ENCODE data around the gene HLA-DRA.

HLA-DRA gene

DNA sequence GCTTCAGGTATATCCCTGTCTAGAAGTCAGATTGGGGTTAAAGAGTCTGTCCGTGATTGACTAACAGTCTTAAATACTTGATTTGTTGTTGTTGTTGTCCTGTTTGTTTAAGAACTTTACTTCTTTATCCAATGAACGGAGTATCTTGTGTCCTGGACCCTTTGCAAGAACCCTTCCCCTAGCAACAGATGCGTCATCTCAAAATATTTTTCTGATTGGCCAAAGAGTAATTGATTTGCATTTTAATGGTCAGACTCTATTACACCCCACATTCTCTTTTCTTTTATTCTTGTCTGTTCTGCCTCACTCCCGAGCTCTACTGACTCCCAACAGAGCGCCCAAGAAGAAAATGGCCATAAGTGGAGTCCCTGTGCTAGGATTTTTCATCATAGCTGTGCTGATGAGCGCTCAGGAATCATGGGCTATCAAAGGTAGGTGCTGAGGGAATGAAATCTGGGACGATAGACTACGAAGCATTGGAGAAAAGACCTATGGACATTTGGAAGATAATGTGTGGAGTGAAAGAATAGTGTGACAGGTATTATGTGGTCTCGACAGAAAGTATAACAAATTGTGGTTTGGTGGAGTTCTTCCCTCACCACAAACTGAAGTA, at the start of gene HLA-DRA:
HLA-DRA (plus strand) TSS at position 286 of the 613 bp plus-strand sequence; CDS start at position 350, 64 bp downstream.
- DNase-seq = no peak

DNA sequence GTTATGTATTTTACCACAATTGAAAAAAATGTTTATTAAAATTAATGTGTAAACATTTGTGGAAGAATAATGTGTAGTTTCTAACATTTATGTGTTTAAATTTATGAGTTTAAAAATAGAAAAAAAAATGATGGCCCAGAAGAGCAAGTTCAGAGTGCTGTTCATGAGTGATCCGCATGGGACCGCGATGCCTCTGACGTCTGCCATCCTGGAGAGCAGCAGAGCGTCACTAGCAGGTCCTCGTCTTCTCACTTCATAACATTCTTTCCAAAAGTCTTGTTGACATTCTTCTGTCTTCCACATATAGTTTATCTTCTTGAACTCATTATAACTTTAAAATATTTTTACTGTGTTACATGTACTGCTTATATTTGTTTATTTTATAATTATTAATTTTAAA, 48.2 kb upstream of the HLA-DRA start:
- DNase-seq = no peak

DNA sequence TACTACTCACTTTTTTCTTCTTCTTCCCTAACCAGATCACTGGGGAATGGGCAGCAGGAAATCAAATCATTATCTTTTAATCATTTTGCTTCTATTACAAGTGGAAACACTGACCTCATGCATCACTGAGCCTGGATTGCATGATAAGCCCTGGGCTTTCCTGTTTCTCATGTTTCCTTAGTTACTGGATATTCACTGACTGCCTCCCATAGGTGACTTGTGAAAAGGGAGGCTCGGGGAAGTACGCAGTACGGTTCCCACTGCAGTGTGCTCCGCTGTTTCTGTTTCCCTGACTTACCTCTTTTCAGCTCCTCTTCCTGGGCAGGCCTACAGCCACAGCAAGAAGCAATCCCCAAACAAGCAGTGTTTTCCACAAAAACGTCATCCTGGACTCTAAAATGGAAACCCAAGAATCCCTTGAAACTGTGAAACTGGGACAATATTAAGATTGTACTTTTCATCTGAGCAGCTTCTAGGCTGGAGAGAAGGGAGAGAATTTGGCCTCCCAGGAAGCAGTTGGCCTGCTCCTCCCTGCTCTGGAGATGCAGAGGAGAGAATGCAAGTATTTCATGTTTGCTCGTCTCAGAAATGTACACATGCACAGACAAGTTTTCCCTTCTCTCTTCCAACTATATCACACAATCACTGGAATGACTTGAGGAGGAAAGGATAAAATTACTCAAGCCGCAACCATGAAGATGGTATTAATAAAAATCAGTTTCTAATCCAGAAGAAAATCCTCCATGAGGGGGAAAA, 45.8 kb upstream of the HLA-DRA start:
- DNase-seq = no peak

DNA sequence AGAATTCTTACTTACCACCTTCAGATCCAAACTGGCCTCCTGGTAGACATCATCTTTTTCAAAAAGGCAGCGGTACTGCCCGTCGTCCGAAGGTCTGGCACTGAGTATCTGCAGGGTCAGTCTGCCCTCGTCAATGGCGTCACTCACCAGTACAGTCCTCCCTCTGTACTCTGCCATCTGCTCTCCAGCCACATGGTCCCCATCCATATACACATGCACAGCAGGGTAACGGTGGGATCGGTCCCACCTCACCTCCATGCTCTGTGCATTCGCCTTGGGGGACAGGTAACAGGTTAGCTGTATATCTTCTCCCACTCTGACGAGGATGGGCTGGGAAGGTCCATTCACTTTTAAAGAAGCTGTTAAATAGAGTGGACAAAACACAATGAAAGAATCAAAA, 43.7 kb upstream of the HLA-DRA start:
- no peak for DNase-seq

DNA sequence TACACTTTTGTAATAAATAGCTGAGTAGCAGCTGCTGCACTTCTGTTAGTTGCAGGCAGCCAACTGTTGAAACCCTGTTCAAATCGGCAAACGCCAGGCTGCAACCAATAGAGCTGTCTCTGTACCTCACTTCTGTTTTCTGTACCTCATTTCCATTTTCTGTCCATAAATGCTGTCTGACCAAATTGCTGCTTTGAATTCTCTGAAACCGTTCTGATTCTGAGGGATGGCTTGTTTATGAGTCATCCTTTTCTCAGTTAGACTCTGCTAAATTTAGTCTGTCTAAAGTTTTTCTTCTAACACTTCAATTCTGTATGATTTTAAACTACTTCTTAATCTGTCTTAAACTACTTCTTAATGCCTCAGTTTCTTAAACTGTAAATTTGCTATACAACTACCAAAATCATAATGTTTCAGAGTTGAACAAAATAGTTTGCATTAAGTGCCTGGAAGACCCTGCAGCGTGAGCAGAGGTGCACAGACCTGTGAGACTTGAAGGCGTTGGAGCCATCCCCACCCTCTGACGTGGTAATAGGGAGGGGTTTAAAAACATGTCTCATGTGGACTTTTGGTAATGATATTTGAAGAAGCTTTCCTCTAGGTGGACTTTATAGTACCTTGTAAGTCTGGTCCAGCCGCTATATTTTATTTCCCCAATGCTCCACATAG, 42.3 kb upstream of the HLA-DRA start:
- DNase-seq = no peak

DNA sequence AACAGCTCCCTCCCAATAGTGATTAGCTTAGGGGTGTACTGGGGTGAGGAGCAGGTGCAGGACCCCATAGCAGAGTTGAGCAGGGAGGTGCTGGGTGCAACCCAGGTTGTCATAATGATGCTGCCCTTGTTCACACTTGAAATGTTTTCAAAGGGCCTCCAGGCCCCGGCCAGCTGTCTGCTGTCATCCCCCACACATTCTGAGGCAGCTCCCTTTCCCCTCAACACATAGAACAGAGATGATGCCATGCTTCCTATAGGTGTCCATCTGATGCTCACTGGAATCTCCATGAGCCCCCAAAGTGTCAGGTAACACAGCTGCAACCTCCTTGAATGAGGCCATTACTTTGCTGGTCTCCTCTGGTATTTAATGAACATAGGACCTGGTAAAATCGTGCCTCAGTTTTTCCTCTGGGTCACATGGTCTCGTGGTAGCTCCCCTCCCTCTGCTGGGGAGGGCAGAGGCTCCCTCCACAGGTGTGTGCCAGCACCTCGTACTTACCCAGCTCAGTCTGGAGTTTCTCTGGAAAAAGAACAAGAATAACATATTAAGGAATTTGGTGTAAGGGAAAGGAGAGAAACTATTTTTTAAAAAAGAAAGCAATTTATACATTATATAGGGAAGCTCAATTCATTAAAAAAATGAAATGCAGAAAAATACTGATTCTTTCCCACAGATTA, 38.3 kb upstream of the HLA-DRA start:
- no peak for DNase-seq

DNA sequence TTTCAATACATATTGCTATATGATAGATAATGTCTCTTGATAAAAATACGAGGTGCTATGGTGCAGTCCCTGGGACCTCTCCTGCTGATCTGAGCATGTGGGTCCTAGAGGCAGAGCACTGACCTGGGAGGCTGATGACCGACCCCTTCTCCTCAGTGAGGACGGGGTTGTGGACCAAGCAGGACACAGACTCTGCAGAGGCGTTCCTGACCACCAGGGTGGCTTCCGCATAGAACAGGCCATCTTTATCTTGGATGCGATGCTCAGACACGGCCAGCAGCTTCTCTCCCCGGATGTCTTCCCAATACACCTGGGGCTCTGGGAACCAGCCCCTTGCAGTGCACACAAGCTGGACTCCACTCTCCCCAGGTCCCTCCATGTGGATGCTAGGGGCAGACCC, 36.9 kb upstream of the HLA-DRA start:
- DNase-seq = no peak

DNA sequence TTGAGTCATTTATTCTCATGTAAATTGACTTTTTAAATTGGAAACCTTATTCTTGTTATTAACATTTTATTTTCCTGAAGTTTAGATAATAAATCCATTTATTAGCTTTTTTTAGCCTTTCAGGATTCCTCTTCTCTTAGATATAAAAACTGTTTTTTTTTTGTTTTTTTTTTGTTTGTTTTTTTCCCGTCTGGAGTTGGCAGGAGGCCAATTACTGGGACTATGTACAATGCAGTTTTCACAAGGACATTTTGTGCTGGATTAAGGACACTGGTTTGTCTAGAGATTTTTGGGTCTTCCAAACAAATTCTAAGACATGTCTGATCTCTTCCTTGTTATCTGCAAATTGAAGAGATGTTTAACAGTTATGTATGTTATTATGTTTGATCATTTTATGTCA, 34.0 kb upstream of the HLA-DRA start:
- DNase-seq = no peak

DNA sequence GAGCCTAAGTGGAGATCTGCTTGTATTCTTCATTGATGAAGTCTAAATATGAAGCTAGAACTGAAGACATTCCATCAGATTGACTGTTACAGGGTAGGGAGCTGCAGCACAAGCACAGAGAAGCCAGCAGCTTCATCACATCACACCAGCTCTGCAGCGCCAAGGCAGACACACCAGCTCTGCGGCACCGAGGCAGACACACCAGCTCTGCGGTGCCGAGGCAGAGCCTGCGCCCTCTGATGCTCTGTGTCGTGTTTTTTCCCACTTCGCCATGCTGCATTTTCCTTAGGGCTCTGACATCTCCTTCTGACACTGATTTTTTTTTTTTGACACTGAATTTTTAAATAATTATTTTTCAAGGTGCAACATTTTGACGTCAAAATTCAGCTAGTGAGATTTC, 33.5 kb upstream of the HLA-DRA start:
- DNase-seq = no peak

DNA sequence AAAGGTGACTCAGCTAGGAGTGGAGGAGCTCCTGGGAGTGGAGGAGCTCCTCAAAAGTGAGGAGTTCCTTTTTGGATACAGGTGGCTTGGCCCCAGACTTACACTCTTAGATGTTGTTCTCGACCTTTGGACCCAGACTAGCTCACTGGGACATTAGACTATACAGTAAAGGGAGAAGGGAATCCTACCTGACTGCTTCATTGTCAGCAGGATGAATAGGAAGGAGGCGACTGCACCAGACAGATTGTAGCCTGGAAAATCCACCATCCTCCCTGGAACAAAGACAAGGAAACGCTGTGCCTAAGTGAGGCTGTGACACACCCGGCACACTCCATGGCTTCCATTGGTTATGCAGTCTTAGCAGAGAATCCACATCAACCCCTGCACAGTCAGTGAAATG, 32.8 kb upstream of the HLA-DRA start, which contains the start of gene BTNL2:
BTNL2 (minus strand) TSS at position 325 of the 400 bp plus-strand sequence; CDS start at position 267, 58 bp downstream.
- no peak for DNase-seq

DNA sequence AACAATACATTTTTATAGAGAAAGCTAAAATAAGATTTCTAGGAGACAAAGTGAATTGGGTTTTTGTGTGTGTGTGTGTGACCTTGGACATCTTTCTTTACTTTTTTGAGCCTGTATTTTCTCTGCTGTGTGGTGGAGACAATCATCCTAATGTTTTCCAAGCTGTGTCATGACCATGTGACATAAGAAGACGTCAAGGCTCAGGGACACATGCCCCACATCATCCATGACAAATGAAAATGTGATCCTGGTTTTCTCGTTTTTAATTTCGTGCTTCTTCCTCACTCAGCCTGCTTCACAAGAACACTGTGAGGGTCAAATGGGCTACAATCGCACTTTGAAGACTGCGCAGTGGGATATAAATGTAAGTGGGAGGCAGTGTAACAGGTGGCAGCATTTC, 28.8 kb upstream of the HLA-DRA start:
- no peak for DNase-seq

DNA sequence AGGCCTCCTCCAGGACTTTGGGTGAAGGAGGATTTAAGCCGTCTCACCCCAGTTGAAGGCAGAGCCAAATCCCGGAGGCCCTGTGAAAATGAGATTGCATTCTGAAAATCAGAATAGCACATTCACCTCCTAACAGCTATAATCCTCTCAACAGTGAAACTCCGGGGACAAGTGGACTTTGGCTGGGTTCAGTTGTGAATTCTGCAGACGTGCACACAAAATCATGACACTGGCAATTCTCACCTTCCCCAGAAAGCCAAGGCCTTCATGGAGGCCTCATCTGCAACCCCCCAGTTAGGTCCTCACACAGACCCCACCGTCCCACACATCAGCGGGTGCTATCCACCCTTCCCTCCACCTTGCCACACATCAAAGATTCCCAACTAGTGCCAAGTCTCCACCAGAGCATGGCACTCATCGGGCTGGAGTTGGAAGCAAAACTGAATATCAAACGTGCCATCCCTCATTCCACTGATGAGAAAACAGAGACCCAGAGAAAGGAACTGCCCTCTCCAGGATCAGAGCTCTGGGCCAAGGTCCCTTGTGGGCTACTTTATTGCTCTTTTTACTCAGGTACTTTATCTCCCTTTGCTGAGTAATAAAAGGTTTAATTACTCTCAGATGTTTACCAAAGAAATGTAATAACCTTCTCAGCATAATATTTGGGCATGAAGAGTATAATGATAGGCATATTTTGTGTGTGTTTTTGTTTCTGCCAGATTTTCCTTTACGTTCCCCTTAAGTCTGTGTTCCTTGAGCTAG, 27.9 kb upstream of the HLA-DRA start:
- DNase-seq = no peak

DNA sequence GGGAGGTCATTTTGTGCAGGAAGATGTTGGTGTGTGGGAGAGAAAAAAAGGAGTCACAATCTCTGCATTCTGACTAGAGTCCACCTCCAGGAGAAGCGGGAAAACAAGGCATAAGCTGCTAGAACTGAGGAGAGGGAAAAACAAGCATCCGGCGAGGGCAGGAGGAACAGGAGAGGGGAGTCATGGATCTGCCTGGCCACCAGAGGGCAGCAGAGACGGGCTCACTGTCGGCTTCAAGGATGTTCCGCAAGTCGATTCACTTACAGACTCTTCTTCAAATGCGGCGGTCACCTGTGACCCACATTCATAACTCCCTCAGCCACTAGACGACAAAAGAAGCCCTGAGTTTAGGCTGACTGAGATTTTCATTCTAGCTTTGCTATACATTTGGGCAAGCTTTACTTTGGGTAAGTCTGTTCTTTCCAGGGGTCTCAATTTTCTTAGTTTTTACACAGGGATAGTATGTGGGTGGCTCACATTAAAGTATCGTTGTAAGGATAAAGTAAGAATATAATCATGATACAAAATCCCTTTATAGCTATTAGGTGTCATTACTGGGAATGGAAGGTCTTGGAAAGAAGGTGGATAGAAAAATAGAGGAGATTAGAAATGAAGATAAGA, 26.1 kb upstream of the HLA-DRA start:
- DNase-seq = peak; percentile 43

DNA sequence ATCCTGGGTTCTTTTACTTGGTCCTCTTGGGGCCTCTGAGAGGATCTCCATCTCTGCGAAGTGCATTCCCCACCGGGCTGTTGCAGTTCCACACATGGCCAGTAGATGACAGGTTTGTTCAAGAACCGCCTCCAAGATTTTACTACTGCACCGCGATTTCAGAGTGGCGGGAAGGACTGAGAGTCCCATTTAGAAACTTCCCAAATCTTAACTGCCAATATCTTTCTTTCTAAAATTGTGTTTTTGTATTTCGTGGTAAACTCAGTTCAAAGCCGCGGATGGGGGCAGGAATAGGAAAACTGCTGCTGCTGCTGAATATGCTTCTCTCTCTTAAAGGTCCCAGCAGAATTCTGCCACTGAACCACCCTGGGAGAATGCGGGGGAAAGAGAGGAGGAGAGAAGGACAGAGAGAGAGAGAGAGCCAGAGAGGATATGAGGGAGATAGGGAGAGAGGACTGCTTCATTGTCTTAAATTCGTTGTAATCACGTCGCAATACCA, 24.1 kb upstream of the HLA-DRA start:
- peak; percentile 33 for DNase-seq

DNA sequence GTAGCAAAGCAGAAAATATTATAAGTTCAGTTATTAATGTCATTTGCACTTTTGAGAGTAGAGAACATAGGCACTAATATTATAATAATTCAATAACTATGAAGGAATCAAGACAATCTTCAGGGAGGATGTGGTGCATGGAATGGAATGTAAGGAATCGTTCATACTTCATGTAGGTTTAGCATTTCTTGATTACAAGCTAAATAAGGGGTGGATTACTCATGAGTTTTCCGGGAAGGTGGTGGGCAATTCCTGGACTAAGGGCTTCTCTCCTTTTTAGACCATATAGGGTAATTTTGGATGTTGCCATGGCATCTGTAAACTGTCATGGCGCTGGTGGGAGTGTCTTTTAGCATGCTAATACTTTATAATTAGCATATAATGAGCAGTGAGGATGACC, 23.7 kb upstream of the HLA-DRA start:
- DNase-seq = no peak

DNA sequence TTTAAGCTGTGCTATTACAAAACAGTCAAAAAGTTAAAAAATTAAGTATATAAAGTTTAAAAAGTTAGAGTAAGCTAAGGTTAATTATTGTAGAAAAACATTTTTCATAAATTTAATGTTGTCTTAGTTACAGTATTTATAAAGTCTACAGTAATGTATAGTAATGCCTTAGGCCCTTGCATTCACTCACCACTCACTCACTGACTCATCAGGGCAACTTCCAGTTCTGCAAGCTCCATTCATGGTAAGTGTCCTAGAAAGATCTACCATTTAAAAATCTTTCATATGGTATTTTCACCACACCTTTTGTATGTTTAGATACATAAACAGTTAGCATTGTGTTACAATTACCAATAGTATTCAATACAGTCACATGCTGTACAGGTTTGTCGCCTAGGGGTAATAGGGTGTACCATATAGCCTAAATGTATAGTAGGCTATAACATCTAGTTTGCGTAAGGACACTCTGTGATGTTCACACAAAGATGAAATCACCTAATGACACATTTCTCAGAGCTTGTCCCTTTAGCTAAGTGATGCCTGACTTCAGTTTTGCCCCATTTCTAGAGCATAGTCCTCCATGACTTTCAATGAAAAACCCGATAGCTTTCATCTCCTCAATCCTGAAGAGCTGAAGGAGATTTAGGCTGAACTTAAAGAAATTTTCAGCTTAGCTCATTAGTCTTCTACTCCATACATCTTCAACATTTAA, 14.9 kb upstream of the HLA-DRA start:
- DNase-seq = no peak

DNA sequence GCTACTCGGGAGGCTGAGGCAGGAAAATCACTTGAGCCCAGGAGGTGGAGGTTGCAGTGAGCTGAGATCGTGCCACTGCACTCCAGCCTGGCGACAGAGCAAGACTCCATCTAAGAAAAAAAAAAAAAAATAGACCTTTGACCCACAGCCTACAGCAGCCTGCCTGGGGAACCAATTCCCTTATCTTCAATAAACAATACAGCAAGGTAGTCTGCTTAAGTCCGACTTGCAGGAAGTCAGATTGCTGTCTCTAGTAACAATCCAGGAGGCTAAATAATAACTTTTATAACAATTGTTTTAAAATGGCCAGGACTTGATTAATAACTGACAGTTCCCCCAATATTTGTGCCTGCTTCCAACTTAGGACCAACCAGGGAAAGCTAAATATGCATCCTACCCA, 13.3 kb upstream of the HLA-DRA start:
- DNase-seq = no peak

DNA sequence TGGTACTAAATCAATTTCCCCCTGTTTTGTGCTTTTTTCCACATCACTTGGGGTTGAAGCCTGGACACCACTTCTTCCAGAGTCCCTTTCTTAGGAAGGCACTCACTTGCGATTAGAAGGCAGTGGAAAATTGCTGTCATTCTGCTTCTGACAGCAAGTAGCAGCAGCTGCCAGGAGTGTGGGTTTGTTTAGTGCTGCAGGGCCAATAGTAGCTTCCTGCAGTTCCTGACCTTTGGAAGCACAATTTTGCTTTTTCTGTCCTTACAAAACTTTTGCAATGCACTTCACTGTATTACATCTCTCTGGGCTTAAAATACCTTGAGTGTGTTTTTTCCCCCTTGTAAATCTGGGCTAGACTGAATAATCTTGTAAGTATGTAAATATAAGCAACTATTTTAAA, 12.5 kb upstream of the HLA-DRA start:
- no peak for DNase-seq

DNA sequence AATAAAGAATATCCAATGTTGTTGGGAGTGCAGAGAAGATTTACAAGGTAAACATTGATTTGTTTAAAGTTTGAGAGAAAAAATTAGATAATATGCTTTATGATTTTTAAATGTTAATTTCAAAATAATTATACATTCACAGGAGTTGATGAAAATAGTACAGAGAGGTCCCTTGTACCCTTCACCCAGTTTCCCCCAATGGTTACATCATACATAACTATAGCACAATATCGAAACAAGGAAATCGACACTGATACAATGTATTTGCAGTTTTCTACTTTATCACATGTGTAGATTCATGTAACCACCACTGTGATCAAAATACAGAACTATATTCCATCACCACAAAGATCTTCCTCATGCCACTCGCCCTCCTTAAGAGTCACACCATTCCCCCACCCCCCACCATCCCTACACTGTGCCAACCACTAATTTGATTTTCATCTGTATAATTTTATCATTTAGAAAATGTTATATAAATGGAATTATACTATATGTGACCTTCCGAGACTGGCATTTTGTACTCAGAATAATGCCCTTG, 11.7 kb upstream of the HLA-DRA start:
- no peak for DNase-seq

DNA sequence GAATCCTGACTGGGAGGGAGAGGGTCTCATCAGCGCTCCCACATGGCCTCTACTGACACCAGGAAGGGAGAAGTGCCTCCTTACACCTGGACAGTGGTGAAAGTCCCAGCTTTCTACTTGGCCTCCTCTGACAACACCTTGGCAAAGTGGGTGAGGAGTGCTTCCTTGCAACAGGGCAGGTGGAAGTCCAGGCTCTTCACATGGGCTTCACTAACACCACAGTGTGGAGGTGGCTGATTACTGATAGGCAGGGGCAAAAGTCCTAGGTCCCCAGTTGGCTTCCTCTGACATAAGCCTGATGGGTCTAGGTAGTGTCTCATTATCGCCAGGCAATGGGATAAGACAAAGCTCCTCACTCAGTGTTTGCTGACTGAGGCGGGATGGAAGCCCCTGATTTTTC, 9.5 kb upstream of the HLA-DRA start:
- no peak for DNase-seq

DNA sequence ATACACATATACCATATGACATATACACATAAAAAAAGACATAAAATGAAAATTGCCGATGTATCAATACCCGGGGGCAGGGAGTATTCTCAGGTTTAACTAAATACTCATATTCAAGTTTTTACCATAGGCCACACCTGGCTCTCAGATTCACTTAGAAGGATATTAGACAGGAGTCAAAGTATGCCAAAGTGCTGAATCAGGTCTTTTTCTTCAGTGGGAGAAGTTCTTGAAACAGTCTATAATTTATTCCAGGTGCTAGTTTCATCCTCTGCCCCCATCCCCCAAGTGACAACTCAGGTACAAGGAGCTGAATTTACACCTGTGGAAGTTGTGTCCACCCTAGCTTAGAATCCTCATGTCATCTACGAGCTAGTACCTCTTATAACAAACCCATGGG, 8.5 kb upstream of the HLA-DRA start:
- DNase-seq = no peak
